Spinal cord (tissue), 10 donors: ENCODE results near the gene TNFSF13B. TPM values are rescaled to one million over a fixed set of nuclear protein-coding genes. Genes with fewer than 3 reads are reported as not detected.

Experiments
- DNase-seq, 6 donors: peaks; one replicate each; pipeline versions ENCODE4 v3.0.0 to v3.0.0-alpha.2; 2013 to 2015; ENCODE audit warnings: low spot score in 6 of 6, low read depth in 4 of 6
- H3K27ac ChIP-seq: one replicate; pipeline ENCODE4 v1.5.1; 2013; ENCODE audit warnings: low read depth, low read length, control low read depth
- H3K27me3 ChIP-seq: one replicate; pipeline ENCODE4 v1.6.1; 2013; ENCODE audit warnings: low read length; ENCODE audit not compliant: control insufficient read depth, insufficient read depth
- H3K36me3 ChIP-seq: one replicate; pipeline ENCODE4 v1.6.1; 2013; ENCODE audit warnings: low read length; ENCODE audit not compliant: control insufficient read depth, insufficient read depth
- H3K4me1 ChIP-seq: one replicate; pipeline ENCODE4 v1.6.1; 2013; ENCODE audit warnings: low read length; ENCODE audit not compliant: control insufficient read depth, insufficient read depth
- H3K4me3 ChIP-seq: one replicate; pipeline ENCODE4 v1.5.1; 2013; ENCODE audit warnings: low read depth, low read length, control low read depth
- H3K9me3 ChIP-seq: one replicate; pipeline ENCODE4 v1.6.1; 2013; ENCODE audit warnings: low read length; ENCODE audit not compliant: control insufficient read depth, insufficient read depth
- WGBS: methylation state at CpG from one replicate; pipeline ENCODE4 v1.1.5; 2013; ENCODE audit warnings: missing lambda C conversion rate; ENCODE audit not compliant: insufficient coverage; 5-methylcytosine and 5-hydroxymethylcytosine counted together
- polyA plus RNA-seq, 2 donors: library from polyadenylated mRNA; unstranded; fragments of 120-200 nt; gene quantifications; one replicate each; pipeline ENCODE4 v1.2.1, GENCODE V29; 2013; ENCODE audit not compliant: insufficient read length in 2 of 2
- total RNA-seq, 2 donors: library from RNA; depleted of rRNA in 1 of 2; stranded (reverse); fragments of 120-200 nt in 1 of 2; fragments of >200 nt in 1 of 2; gene quantifications; one replicate each; pipeline versions ENCODE4 v1.2.3 to v1.2.4, GENCODE V29; 2013 to 2014
- donor health status: healthy.

The TNFSF13B gene
- total and polyA plus RNA-seq, 4 donors: 1.5 to 3.5 (median 2.0) TPM

GRCh38 chr13:108276060-108276459, 6.5 kb downstream of the TNFSF13B start:
- no peak overlapping the region for H3K27ac ChIP-seq
- H3K9me3 ChIP-seq: no peaks in the 10 kb centered on the region
- H3K27me3 ChIP-seq: no peaks in the 10 kb centered on the region
- DNase-seq: no peak
- WGBS: 88% methylated on average over 4 of the region's 6 CpGs
- H3K4me1 ChIP-seq: no peaks in the 10 kb centered on the region
- no peak overlapping the region for H3K4me3 ChIP-seq
- H3K36me3 ChIP-seq: no peaks in the 10 kb centered on the region

DNA sequence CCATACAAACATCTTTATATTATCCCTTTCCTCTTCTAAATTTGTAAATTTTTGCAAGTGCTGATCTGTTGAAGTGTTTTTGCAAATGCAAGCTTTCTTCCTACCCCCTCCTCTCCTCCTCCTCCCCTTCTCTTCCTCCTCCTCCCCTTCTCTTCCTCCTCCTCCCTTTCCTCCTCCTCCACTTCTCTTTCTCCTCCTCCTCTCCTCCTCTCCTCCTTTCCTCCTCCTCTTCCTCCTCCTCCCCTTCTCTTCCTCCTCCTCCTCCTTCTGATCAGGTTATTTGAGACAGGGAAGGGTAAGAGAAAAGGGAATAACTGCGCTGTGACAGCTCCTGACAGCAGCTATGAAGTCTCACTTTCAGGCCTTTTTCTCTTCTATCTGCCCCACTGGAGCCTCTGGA, 8.9 kb downstream of the TNFSF13B start:
- no peak overlapping the region for H3K27ac ChIP-seq

GRCh38 chr13:108281901-108282300, 12.4 kb downstream of the TNFSF13B start:
- H3K9me3 ChIP-seq: no peaks in the 10 kb centered on the region
- no peak overlapping the region for H3K27ac ChIP-seq
- 100% methylated on average over 1 of the region's 4 CpGs for WGBS
- DNase-seq: no peak
- no peaks in the 10 kb centered on the region for H3K27me3 ChIP-seq
- H3K4me3 ChIP-seq: no peak overlapping the region
- no peaks in the 10 kb centered on the region for H3K4me1 ChIP-seq
- H3K36me3 ChIP-seq: no peaks in the 10 kb centered on the region

More for the DNA sequence above, 8.9 kb downstream of the TNFSF13B start:
- H3K9me3 ChIP-seq: no peaks in the 10 kb centered on the region
- DNase-seq: no peak
- H3K4me1 ChIP-seq: no peaks in the 10 kb centered on the region
- H3K36me3 ChIP-seq: no peaks in the 10 kb centered on the region
- no peak overlapping the region for H3K4me3 ChIP-seq
- no peaks in the 10 kb centered on the region for H3K27me3 ChIP-seq
- WGBS: no CpG with 5 or more reads among the region's 1 CpG

DNA sequence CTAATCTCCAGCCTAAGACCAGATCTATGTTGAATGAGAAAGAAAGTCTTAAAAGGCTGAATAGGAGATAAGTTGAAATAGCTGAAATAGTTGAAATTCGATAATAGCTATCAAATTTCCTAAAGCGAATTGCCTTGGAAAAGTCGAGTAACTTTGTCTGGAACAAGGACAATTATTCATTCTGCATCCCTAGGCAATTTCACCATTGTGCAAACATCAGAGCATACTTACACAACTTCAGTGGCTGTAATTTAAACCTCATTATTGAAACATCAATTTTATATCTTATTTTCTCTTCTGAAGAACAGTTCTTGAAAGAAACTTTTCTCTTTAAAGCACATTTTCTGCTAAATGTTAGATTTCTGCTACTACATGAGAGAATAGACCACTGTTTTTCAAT, 13.6 kb downstream of the TNFSF13B start:
- Histone ChIP-seq H3K27ac (no peak overlapping the region), H3K27me3 (no peaks in the 10 kb centered on the region), H3K36me3 (no peaks in the 10 kb centered on the region), H3K4me1 (no peaks in the 10 kb centered on the region), H3K4me3 (no peak overlapping the region), H3K9me3 (no peaks in the 10 kb centered on the region)
- DNase-seq: no peak
- WGBS: 70% methylated on average over 2 of the region's 3 CpGs

DNA sequence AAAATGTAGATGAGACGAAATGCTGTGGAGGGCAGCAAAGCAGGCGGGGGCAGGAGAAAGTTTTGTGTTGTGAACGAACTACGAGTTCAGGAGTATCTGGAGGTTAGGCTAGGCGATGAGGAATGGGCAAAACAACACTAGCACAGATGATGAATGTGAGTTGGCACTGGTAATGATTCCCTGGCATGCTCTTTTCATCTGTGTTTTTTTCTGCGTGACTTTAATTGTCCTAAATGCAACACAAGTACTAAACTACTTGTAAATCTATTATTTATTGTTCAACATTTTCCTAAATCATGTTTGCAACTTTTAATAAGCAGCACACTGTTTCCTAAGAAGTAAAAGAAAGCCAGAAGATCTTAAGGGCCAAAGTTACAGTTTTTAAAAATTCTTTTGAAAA, 19.2 kb downstream of the TNFSF13B start:
- Histone ChIP-seq H3K9me3 (no peaks in the 10 kb centered on the region), H3K4me1 (no peaks in the 10 kb centered on the region), H3K27me3 (no peaks in the 10 kb centered on the region), H3K36me3 (no peaks in the 10 kb centered on the region), H3K27ac (no peak overlapping the region), H3K4me3 (no peak overlapping the region)
- no peak for DNase-seq
- WGBS: 70% methylated on average over 4 of the region's 6 CpGs

GRCh38 chr13:108289819-108290218, 20.3 kb downstream of the TNFSF13B start:
- Histone ChIP-seq H3K36me3 (no peaks in the 10 kb centered on the region), H3K4me1 (no peaks in the 10 kb centered on the region), H3K27me3 (no peaks in the 10 kb centered on the region), H3K9me3 (no peaks in the 10 kb centered on the region), H3K4me3 (no peak overlapping the region), H3K27ac (no peak overlapping the region)
- WGBS: no CpG with 5 or more reads among the region's 1 CpG
- DNase-seq: peak in 1 of 6 donors; percentile 22

- no peak for DNase-seq
- Histone ChIP-seq H3K27ac (no peak overlapping the region), H3K27me3 (no peaks in the 10 kb centered on the region), H3K4me3 (no peak overlapping the region), H3K4me1 (no peaks in the 10 kb centered on the region), H3K9me3 (no peaks in the 10 kb centered on the region), H3K36me3 (no peaks in the 10 kb centered on the region)
- WGBS: no CpG with 5 or more reads among the region's 1 CpG
These were observed 27.6 kb downstream of the TNFSF13B start for GRCh38 chr13:108297114-108297513.

- Histone ChIP-seq H3K27me3 (no peaks in the 10 kb centered on the region), H3K9me3 (no peaks in the 10 kb centered on the region), H3K36me3 (no peaks in the 10 kb centered on the region), H3K4me1 (no peaks in the 10 kb centered on the region), H3K4me3 (no peak overlapping the region), H3K27ac (no peak overlapping the region)
- no peak for DNase-seq
- no CpG with 5 or more reads among the region's 1 CpG for WGBS
These were observed 32.8 kb downstream of the TNFSF13B start for GRCh38 chr13:108302279-108302678.

- Histone ChIP-seq H3K4me1 (no peaks in the 10 kb centered on the region), H3K9me3 (no peaks in the 10 kb centered on the region), H3K27ac (no peak overlapping the region), H3K36me3 (no peaks in the 10 kb centered on the region), H3K27me3 (no peaks in the 10 kb centered on the region), H3K4me3 (no peak overlapping the region)
- 70% methylated on average over 4 of the region's 7 CpGs for WGBS
- DNase-seq: no peak
These were observed 34.9 kb downstream of the TNFSF13B start for GRCh38 chr13:108304170-108305016.

GRCh38 chr13:108305655-108306054, 36.1 kb downstream of the TNFSF13B start:
- H3K36me3 ChIP-seq: no peaks in the 10 kb centered on the region
- DNase-seq: no peak
- no peaks in the 10 kb centered on the region for H3K4me1 ChIP-seq
- no peaks in the 10 kb centered on the region for H3K27me3 ChIP-seq
- H3K4me3 ChIP-seq: no peak overlapping the region
- no peaks in the 10 kb centered on the region for H3K9me3 ChIP-seq
- no peak overlapping the region for H3K27ac ChIP-seq
